ENCODE data around the gene MXRA7.

- TF ChIP-seq CTCF (conservative IDR thresholded peaks at IDR 0.05; ENCODE audit: low read length) (no peak), EZH2phosphoT487 (IDR thresholded peaks at IDR 0.05; ENCODE audit: borderline replicate concordance) (no peak)
Measured at GRCh38 chr17:76687298-76688164, 23.2 kb downstream of the MXRA7 start.
